ENCODE results near the gene UQCC5.

UQCC5 gene

DNA sequence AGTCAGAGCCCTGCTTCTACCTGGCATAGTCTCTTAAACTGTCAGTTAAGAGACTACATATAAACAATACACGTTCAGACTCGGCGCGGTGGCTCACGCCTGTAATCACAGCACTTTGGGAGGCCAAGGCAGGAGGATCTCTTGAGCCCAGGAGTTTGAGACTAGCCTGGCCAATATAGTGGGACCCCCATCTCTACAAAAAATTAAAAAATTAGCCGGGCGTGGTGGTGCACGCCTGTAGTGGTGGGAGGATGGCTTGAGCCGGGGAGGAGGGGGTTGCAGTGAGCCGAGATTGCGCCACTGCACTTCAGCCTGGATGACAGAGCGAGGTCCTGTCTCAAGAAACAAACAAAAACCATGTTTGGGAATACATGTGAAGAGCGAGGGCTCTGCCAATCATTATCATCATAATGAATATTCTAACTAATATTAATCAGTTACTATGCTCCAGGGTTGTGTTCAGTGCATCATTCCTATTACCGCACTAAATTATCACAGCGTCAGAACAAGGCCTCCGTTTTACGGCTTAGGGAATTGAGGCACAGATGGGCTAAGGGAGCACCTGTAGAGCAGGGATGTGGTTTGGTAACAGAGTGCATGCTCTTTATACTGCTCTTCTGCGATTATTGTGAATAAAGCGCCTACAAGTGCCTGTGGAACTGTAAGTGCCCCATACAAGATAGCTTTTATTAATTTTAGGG lies 844 bp upstream of the UQCC5 start:
- no peak for DNase-seq

DNA sequence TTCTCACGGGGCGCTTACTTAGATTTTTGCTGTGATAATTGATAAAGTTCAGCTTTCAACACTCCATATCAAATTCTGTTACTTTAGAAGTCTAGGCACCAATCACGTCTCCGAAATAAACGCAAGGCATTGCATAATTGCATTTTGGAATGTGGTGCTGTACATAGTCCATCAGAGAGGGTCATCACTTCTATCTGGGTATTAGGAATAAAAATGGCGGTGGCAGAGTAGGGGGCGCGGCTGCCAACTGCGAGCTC lies 365 bp upstream of the UQCC5 start:
- DNase-seq, result no peak

DNA sequence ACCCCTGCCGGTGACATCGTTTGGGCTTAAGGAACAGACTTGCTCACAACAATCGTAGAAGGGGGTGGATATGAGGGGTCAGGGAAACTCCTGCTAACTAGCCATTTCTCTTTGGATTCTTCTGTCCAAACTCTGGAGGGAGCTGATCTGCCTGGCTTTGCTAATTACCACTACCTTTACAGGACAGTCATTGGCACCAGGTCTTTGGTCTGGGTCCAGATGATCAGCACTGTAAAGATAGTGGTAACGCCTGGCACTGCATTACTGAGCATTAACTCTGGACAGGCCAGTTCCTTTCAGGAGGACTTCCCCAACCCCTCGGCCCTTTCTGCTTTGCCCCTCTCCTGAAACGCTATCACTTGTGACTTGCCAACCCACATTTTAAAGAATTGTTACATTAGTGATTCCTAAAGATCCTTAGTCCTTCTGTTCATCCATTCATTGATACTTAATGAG lies 788 bp downstream of the UQCC5 start:
- DNase-seq, result no peak

DNA sequence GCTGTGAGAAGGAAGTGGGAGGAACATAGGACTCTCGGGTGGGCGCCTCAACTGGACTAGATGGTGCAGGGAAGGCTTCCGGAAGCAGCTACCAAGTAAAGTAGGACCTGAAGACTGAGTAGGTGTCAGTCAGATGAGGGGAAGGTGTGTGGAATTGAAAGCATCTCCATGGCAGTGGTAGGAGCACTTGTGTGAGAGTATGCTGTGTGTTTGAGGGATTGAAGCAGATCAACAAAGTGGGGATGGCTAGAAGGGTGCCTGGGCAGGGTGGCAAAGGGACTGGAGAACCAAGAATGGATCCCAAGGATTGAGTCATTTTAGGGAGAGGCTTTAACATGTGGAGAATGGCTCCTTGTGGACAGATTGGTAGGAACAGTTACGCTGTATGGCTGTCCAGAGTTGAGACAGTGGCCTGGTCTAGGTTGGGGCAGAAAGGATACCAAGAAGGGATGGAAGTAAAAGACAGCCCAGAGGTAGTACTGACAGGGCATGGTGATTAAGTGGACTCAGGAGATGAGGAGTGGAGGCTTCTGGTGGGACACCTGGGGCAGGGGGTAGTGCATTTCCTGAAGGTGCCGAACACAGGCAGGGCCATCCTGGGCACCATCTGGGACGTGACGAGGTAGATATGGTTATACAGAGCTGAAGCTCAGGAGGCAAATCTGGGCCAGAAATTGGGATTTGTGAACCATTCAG lies 1.5 kb downstream of the UQCC5 start:
- no peak for DNase-seq

DNA sequence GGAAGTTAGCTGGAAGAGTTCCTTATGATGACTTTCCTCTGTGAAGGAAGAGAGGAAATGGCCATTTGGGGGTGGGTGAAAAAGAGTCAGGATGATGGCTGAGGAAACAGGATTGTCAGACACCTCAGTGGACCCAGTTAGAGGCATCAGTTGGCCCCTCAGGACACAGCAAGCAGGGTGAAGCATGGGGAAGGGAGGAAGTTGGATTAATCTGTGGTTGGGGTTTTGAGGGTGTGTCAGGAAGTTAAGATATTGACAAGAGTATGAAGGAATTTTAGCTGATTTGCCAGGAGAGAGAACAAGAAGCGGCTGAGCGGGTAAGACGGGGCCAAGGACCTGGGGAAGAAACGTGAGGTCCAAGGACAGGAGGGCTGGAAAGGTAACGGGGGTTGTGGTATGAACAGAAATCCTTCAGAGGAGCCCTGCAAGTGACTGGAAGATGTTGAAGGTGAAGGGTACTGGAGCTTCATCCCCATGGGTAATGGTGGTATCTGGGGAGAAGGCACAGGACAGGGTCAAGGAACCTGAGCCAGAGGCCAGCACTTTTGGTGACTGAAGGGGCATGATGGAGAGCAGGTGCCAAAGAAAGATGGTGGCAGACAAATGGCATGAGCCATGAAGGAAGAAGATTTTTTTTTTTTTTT lies 2.7 kb downstream of the UQCC5 start:
- DNase-seq, result no peak

DNA sequence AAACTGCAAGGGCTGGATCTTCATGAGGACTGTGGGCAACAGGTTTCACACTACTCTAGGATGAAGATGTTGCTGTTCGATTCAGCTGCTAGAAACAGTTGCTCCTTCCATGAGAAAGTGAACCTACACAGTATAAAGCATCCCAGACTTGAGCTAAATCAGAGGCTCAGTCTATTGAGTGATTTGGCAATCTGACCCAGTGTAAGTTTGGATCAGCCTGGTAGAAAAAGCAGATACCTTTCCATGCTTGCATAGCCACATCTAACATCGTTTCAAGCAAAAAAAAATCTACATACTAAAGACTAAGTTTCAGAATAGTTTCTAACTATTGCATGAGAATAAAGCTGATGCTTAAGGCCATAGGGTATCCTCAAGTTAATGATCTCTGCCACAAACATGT lies 4.6 kb downstream of the UQCC5 start:
- DNase-seq, result no peak

DNA sequence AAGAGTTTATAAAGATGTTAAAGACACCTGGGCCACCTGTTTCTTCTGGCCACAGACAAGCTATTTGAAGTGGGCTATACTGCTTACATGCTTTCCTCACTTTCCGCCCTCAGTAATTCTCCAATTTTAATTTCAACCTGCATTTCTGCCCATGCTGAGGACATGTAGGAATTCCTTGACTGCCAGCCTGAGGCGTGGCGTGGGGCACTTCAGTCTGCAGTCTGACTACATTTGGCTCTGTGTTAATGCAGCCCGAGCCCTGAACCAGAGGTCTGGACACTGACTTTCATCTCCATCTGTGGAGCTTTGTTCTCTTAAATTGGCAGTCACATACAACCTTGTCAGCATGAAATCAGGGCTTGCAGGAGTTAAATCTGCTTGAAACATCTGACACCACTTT lies 8.5 kb downstream of the UQCC5 start:
- DNase-seq, result no peak

DNA sequence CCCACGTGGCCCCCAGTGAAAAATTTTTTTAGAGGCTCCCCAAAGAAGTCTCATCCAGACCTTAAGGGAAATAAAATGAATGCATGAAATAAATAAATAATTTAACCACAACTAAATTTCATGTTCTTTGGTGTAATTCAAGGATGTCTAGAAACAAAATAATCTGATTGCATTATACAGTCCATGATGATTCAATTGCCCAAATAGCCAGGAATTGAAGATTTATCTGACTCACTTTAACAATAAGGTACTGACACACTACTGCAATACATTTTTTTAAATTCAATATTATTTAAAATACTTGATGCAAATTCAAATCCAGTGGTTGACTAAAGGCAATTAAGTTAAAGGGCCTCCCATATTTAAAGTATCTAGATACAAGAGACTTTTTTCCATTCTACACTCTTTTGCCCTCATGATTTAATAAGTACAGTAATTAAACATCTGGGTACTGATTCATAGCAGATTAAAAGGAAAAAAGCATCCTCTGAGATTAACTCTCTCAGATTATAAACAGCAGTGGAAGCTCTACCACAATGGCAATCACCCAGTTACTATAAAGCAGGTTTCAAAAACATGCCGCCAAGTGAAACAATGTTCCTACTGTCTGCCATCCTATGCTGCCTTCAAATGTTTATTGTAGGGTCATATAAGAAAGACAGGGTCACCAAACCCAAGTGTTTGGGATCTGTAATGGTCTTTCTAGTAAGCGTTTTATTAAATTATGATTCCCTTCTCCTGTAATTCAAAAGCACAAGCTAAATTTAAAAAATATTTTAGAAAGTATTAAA lies 9.9 kb downstream of the UQCC5 start:
- DNase-seq, result no peak

DNA sequence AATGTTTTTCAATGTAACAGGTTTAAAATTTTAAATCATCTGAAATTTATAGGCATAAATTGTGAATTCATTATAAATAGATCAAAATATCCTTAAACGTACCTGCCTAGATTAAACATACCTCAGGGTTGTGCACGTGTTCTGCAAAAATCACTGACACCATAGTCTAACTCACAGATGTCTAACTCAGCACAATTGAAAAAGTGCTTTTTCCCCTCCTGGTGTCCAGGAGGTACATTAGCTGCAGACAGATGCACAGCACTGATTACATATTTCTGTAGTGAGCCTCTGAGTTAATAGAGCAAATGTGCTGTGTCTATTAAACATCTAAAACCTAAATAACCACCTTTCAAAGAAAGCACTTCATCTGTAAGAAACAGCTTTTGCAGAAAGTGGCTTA lies 10.7 kb downstream of the UQCC5 start:
- DNase-seq, result no peak

DNA sequence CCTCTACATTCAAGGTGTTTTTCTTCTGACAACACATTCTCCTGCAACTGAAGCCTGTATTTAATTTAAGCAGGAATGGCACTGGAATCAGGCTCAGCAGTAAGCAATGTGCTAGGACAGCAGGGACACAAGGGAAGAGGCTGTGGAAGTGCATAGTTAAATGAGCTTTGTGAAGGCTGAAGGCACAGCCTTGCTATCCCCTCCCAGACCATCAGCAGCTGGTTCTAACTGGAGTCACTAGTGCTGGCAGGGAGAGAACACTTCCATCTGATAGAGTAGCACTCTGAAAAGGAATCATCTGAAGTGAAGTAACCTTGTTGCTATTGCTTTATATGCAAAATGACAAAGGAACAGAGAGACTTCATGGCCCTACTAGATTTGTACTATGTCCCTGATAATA lies 14.7 kb downstream of the UQCC5 start:
- no peak for DNase-seq

DNA sequence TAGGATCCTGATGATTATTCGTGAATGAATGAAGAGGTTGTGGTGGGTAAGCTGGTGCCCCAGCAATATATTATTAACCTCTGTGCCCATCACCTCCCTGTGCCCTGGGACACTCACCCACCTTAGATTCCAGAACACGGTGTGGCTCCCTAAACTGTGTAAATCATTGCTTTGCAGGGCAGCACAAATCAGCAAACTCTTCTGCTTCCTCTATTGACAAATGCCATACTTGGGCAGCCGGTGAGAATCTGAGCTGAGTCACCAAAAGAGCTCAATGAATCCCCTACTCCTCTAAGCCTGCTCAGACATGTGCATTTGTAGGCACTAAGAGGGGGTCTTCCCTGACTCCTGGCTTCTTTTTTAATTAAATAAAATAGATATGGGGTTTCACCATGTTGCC lies 15.7 kb downstream of the UQCC5 start:
- DNase-seq, result no peak

DNA sequence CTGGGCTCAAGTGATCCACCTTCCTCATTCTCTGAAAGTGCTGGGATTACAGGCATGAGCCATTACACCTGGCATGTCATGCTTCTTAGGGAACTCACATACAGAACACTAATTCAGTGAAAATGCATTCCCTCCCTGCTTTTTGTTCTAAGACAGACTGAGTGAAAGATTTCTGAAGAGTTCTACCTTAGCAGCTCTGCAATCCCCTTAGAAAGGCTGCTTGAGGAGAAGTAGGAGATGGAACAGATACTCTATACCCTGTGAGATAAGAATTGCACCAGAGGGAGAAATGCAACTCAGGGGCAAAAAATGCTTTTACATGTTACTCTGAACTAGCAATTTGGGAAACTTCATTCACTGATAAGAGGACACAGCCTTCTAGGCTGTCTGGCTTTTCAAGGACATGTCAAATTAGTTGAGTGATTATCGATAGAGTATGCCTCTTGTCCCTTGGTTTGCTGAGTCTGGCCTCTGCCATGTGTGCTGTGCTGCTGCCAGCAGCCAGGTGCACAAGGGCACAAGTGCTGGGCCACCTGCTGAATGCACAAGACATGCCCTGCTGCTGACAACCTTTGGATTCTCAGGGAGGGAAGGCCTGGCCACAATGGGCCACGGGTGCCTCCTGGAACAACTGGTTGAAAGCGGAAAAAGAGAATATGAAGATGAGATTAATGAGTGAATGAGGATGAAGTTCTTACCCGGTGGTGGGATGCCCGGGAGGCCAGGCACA lies 17.8 kb downstream of the UQCC5 start:
- DNase-seq, result peak; percentile 39

DNA sequence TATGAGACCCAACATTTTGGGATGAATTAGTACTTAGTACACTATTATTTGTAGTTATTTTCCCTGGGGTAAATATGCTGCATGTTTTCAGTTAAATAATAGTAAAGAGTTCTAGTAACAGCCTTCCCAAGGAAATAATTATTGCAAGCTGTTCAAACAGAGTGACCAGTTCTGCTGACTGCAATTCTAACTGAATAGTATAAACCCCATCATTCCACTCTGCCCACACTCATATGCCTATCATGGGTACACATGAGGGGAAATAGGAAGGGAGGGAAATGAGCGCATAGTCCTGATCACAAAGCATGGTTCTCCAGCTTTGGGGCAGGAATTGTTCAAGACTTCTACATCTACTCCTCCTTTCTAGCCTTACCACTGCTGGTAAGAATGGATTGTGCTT lies 18.7 kb downstream of the UQCC5 start:
- DNase-seq, result no peak

DNA sequence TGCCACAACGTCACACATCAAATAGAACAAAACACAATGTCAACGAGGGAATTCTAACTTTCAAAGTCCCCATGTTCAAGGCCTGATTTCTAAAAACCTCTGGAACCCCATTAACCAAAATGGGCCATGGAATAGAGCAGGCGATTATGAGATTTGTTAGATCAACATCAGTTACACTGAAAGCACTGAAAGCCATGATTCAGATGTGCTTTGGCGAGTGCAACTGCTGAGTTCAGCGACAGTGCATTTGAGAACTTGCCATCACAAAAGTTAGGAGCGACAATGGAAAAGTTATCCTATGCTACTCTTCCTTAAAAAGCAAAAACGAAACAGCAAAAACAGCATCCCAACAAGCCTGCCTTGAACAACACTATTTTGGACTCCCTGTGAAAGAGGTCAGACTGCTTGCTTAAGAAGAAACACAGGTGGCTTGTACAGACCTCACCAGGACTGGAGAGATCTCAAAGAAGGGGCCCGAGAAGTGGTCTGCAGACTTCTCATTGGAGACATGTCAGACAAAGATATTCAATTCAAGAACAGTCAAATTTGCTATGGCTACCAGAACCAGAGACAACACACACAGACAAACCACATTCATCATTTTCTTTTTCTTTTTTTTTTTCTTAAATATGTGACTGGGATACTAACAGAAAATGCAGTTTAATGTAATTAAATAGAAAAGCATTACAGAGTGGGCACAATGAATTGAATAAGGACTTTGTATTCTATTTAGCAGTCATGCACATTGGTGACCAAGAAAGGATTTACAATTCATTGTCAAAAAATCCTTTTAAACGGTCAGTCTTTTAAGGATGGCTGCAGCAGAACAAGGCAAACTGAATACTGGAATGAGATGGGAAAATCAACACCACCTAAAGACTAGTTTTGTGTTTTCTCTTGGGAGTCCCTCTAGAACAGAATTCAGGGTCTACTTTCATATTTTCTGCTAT lies 20.9 kb downstream of the UQCC5 start:
- DNase-seq, result no peak

DNA sequence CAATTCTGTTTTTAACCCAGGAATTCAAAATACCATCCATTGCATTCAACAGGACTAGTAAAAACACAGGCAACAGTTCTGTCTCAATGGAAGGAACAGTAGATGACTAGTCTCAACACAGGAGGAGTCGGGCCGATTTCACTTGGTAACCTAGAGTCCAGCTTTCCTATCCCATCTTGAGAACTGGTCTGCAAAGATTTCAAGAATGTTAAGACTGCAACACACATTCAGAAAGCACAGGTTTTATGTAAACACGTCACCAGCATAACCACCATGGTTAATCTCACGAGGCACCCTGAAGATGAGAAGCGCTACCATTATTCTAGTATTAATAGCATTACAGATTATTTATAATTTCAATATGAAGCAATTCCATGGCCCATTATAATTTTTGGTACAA lies 22.0 kb downstream of the UQCC5 start:
- DNase-seq, result no peak

DNA sequence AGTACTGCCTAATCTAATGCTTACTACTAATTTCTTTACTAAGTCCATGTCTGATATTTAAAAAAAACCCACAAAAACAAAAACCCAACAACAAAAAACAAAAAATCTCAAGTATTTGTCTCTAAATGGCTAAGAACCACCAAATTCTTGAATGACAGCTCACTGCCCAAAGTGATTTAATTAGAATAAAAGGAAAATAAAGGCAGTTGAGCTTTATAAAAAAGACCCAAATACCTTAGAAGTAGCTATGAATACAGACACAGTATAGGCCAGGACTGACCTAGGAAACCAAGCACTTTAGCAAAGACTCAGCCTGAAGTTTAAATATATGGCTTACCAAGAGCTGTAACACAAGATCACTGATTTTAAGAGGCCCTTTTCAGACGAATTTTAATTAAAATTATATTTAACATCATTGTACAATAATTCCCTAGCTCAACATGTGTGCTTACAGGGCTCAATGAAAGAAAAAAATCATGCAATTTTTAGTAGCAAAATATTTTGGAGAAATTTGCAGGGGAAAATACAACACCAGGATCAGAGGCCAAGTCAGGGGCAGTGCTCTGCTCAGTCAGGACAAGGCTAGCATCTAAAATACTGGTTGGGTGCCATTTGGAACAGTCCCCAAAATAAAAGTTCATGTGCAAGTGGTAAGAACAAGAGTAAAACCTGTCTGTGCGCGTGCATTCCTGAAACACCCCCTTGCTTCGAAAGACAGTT lies 24.8 kb downstream of the UQCC5 start:
- no peak for DNase-seq

DNA sequence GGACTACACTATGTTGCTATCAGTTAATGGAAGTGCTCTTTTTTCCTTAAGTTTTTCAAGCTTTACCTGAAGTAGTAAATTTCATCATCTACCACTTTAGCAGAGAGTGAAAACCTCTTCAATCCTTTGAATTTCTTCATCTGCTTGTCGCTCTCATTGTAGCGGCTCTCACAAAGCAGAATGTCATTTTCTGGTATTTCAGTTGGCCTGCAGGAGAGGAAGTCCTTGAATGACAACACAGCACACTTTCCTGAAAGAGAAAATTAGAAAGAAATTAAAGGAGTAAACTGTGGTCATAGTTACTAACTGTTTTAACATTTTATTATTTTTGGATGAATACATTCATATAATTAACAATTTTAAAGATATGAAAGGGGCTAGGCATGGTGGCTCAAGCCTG lies 27.6 kb downstream of the UQCC5 start:
- DNase-seq, result no peak

DNA sequence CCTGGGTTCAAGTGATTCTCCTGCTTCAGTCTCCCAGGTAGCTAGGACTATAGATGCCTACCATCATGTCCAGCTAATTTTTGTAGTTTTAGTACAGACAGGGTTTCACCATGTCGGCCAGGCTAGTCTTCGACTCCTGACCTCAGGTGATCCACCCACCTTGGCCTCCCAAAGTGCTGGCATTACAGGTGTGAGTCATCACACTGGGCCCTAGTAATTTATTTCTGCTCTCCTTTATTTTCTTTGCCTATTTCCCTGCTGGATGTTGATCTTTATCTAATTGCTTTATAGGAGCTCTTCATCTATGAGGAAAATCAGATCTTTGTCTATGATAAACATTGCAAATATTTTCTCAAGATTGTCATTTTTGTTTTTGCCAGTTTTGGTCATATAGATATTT lies 31.7 kb downstream of the UQCC5 start:
- DNase-seq, result no peak

DNA sequence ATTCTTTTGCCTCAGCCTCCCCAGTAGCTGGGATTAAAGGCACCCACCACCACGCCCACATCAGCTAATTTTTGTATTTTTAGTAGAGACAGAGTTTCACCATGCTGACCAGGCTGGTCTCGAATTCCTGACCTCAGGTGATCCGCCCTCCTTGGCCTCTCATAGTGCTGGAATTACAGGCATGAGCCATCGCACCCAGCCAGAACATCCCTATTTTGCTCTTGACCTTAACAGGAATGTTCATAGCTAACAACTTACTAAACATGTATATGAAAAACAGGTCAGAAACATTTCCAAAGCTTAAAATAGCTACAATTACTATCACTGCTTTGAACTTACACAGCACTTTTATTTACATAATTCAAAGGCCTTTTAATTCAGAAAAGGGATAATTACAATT lies 33.7 kb downstream of the UQCC5 start:
- DNase-seq, result no peak

DNA sequence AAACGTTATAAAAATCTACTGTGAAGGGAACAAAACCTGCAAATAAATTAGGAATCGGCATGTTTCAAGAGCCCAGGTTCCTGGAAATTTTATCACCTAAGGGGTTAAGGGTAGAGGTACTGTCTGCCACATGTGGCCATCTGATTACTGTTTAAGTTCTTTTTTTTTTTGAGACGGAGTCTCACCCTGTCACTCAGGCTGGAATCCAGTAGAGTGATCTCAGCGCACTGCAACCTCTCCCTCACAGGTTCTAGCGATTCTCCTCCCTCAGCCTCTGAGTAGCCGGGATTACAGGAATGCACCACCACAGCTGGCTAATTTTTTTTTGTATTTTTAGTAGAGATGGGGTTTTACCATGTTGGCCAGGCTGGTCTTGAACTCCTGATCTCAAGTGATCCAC lies 35.8 kb downstream of the UQCC5 start:
- DNase-seq, result no peak

All from NCI-H510A treated with DMSO at 0.1 percent for 48 hours (cell line).